Ishikawa (cell line): ENCODE data around the gene SPATA1.

ENCODE experiments used
- CEBPB ChIP-seq: IDR thresholded peaks from 2 replicates; pipeline ENCODE4 v1.6.1; 2012
- EP300 ChIP-seq: IDR thresholded peaks from 2 replicates; pipeline ENCODE4 v1.6.1; 2012; ENCODE audit warnings: borderline replicate concordance
- RAD21 ChIP-seq: IDR thresholded peaks from 2 replicates; pipeline ENCODE4 v1.6.1; 2012; ENCODE audit warnings: low read depth
- TEAD4 ChIP-seq: IDR thresholded peaks from 2 replicates; pipeline ENCODE4 v1.6.1; 2012
- USF1 ChIP-seq: IDR thresholded peaks from 2 replicates; pipeline ENCODE4 v1.6.1; 2012
- YY1 ChIP-seq: IDR thresholded peaks from 2 replicates; pipeline ENCODE4 v1.6.1; 2012; ENCODE audit warnings: low read depth

- no peak for TF ChIP-seq YY1
- no peak for TF ChIP-seq CEBPB
- no peak for TF ChIP-seq EP300
- TF ChIP-seq USF1 = no peak
- TF ChIP-seq RAD21 = no peak
- TF ChIP-seq TEAD4 = no peak
Measured at GRCh38 chr1:84510668-84511067, 4.5 kb downstream of the SPATA1 start.
